GM12873 (cell line): ENCODE results near the gene TLE2.

Experiments
- TF ChIP-seq, protein P1 (sequence below): IDR thresholded peaks from 2 replicates; pipeline ENCODE4 v1.5.1; 2012; ENCODE audit warnings: low read depth, mild to moderate bottlenecking, moderate library complexity, low read length, control low read depth; ENCODE audit not compliant: insufficient read depth; ENCODE audit errors: missing control alignments

TLE2 gene

DNA sequence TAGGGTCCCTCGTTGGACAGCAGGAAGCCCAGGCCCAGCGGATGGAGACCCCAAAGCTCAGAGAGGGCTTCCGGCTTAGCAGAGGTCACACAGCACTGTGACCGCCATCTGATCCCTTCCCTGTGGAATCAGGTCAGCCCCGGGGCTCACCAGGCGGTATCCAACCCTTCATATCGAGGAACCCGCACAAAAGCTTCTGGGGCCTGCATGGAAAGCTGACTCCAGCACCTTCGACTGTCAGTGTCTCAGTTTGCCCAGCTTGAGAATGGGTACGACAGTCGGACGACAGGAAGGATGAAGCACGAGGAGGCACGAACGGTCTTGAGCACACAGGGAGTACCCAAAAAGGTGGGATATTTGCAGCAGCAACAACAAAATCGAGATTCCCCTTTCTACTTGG is 30.6 kb upstream of the TLE2 start:
- TF ChIP-seq, protein P1, sequence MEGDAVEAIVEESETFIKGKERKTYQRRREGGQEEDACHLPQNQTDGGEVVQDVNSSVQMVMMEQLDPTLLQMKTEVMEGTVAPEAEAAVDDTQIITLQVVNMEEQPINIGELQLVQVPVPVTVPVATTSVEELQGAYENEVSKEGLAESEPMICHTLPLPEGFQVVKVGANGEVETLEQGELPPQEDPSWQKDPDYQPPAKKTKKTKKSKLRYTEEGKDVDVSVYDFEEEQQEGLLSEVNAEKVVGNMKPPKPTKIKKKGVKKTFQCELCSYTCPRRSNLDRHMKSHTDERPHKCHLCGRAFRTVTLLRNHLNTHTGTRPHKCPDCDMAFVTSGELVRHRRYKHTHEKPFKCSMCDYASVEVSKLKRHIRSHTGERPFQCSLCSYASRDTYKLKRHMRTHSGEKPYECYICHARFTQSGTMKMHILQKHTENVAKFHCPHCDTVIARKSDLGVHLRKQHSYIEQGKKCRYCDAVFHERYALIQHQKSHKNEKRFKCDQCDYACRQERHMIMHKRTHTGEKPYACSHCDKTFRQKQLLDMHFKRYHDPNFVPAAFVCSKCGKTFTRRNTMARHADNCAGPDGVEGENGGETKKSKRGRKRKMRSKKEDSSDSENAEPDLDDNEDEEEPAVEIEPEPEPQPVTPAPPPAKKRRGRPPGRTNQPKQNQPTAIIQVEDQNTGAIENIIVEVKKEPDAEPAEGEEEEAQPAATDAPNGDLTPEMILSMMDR: no peak

DNA sequence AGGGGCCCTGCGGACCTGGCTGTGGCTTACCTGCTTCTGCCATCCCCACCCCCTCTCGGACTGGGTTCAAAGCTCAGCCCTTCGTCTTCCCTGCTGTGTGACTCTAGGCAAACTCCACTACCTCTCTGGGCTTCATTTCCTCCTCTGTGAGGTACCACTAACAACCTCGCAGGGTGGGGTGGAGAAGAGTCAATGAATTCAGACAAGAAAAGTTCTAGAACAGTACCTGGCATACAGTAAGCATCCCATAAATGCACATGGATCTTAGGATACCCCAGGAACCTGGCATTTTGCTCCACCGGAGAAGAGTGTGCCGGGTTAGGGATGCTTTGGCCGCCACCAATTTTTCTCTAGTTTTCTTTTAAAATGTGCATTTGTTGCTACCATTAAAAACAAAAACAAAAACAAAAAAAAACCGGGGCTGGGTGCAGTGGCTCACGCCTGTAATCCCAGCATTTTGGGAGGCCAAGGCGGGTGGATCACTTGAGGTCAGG is 29.8 kb upstream of the TLE2 start:
- TF ChIP-seq, protein P1: no peak

DNA sequence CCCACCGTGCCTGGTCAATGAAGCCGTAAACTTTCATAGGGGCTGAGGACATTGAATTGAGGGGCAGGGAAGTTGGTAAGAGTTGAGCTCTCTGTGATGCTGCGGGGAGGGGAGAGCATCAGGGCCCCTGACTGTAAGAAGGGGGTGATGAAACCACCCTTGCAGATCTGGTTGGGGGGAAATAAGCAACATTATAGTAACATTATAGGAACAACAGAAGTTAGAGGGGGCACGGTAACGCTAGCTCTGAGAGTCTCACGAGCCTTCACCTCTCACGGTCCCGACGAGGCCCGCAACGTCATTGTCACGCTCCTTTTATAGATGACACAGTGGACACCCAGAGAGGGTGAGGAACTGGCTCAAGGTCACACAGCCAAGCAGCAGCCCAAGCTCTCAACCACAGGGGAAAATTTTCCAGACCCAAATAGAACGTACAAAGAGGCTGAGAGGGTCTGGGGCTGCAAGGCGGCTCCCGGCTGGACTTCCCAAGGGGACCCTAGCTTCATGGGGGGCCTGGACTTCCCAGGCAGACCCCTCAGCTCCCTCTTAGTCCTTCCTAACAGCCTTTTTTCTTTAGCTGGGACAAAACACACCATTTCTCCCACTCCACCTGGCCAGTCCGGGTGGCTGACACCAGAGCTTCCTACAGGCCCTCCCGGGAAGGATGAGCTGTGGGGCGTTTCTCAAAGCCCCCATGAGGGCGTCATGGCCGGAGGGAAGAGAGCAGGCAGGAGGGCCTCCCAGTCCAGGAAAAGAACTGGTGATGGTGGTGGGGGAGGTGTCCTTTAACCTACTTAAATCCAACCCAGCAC is 29.1 kb upstream of the TLE2 start:
- TF ChIP-seq, protein P1: no peak

GRCh38 chr19:3057275-3057714 is 28.2 kb upstream of the TLE2 start:
- TF ChIP-seq, protein P1: no peak

DNA sequence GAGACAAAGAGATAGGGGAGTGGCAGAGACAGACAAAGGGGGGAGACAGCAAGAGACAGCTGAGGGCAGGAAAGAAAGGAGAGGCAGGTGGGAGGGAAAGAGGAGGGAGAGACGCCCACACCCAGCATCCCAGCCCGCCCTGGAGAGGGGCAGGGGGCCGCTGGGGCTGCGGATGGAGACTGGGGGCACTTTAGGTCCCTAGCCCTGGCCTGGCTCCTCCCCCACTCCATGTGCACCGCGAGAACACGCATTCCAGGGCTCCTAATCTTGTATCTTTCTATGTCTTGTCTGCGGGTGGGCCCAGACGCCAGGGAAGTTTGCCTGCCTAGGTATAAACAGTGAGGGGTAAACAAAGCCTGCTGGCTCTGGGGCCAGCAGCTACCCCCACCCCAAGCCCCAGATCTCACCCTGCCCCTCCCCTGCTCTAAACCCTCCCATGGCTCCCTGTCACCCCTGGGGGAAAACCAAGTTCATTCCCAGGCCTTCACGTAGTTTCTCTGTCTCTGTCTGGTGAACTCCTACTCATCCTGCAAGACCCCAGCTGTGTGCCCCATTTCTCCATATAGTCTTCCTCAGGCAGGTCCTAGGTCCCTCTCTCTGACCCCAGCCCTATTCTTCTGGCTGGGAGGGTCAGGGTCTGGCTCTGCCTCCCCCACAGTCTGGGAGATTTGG is 27.5 kb upstream of the TLE2 start:
- TF ChIP-seq, protein P1: no peak

DNA sequence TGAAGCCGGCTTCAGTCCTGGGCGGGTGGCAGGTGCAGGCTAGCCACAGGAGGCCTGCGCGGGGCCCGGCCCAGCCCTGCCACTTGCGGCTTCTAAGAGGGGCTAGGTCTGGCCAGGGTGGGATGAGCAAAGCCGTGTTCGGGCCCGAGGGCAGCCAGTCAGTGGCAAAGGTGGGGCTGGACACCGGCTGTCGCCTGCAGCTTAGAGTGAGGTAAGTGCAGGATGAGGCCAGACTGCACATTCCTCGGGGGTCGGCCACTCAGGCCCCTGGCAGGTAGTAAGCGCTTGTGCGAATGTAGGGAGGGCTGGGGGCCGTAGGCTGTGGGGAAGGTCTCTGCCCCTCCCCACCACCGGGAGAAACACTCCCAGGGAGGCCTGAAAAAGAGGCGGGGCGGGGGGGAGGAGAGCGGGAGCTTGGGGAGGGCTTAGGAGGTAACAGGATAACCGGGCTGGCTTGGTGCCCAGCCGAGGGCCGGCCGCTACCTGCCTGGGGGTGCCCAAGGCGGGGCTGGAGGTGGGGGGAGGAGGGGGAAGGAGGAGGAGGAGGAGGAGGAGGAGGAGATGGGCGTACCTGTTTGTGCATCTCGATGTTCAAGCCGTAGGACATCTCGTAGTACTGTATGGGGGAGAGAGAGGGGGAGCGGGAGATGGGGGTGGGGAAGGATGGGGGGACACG is 26.8 kb upstream of the TLE2 start:
- TF ChIP-seq, protein P1: no peak
